ENCODE results near the gene COPG2. TPM values are rescaled to one million over a fixed set of nuclear protein-coding genes. Genes with fewer than 3 reads are reported as not detected.

COPG2 gene
- polyA plus RNA-seq, 1 of the 3 experiments (the other 2 are of a cell fraction): 44.3 TPM

GRCh38 chr7:130648580-130648979 lies 20.0 kb downstream of the COPG2 start (continued):
- TF ChIP-seq EZH2phosphoT487 (IDR thresholded peaks at IDR 0.05; ENCODE audit: borderline replicate concordance, low read depth) (no peak), FOXJ3 (CRISPR knock-in tag; IDR thresholded peaks at IDR 0.05) (no peak)

GRCh38 chr7:130642383-130642782 lies 26.2 kb downstream of the COPG2 start:
- DNase-seq: no peak
- no peak for TF ChIP-seq TAF1 (IDR thresholded peaks at IDR 0.05; ENCODE audit: borderline replicate concordance, low read depth, low read length)
- TF ChIP-seq JUND (IDR thresholded peaks at IDR 0.05): no peak
- ChIA-PET CTCF (no interaction called here), POLR2A (no interaction called here)
- Histone ChIP-seq H3K36me3 (replicated peaks in 1 of 2; ENCODE audit: control insufficient read depth in 1 of 2, insufficient read depth in 2 of 2, low read length in 1 of 2) (peaks cover 23 to 31% of the 10 kb centered on the region in 2 experiments), H3K4me2 (no peak overlapping the region), H3F3A (replicated peaks; ENCODE audit: insufficient read depth) (no peaks in the 10 kb centered on the region), H3K27me3 (ENCODE audit: insufficient read depth) (no peaks in the 10 kb centered on the region), H3K27ac (ENCODE audit: low read depth in 2 of 2, low read length in 1 of 2) (no peak overlapping the region), H3K4me1 (ENCODE audit: control insufficient read depth in 1 of 2, insufficient read depth in 2 of 2, low read depth in 1 of 2, low read length in 1 of 2) (no peaks in the 10 kb centered on the region), H2AFZ (ENCODE audit: low read depth) (no peak overlapping the region), H3K9me3 (peaks cover 4% of the 10 kb centered on the region), H3K4me3 (ENCODE audit: low read depth in 2 of 2, low read length in 1 of 2) (no peak overlapping the region), H3K9ac (no peak overlapping the region), H4K20me1 (ENCODE audit: insufficient read depth) (no peaks in the 10 kb centered on the region), H3K79me2 (ENCODE audit: insufficient read depth) (no peaks in the 10 kb centered on the region), H3K9me2 (no peaks in the 10 kb centered on the region)
- WGBS (ENCODE audit: low lambda C conversion rate): 94% methylated on average over 4 of the region's 4 CpGs

GRCh38 chr7:130641497-130641896 lies 27.1 kb downstream of the COPG2 start:
- Histone ChIP-seq H4K20me1 (ENCODE audit: insufficient read depth) (no peaks in the 10 kb centered on the region), H2AFZ (ENCODE audit: low read depth) (no peak overlapping the region), H3K4me3 (ENCODE audit: low read depth in 2 of 2, low read length in 1 of 2) (no peak overlapping the region), H3K9me3 (peaks cover 11% of the 10 kb centered on the region), H3K9ac (no peak overlapping the region), H3K27ac (ENCODE audit: low read depth in 2 of 2, low read length in 1 of 2) (no peak overlapping the region), H3K79me2 (ENCODE audit: insufficient read depth) (no peaks in the 10 kb centered on the region), H3K9me2 (no peaks in the 10 kb centered on the region), H3K4me1 (ENCODE audit: control insufficient read depth in 1 of 2, insufficient read depth in 2 of 2, low read depth in 1 of 2, low read length in 1 of 2) (no peaks in the 10 kb centered on the region), H3K36me3 (replicated peaks in 1 of 2; ENCODE audit: control insufficient read depth in 1 of 2, insufficient read depth in 2 of 2, low read length in 1 of 2) (peaks cover 23 to 25% of the 10 kb centered on the region in 2 experiments), H3F3A (replicated peaks; ENCODE audit: insufficient read depth) (no peaks in the 10 kb centered on the region), H3K27me3 (ENCODE audit: insufficient read depth) (no peaks in the 10 kb centered on the region), H3K4me2 (no peak overlapping the region)
- POLR2A ChIA-PET: no interaction called here
- TF ChIP-seq, protein P1, sequence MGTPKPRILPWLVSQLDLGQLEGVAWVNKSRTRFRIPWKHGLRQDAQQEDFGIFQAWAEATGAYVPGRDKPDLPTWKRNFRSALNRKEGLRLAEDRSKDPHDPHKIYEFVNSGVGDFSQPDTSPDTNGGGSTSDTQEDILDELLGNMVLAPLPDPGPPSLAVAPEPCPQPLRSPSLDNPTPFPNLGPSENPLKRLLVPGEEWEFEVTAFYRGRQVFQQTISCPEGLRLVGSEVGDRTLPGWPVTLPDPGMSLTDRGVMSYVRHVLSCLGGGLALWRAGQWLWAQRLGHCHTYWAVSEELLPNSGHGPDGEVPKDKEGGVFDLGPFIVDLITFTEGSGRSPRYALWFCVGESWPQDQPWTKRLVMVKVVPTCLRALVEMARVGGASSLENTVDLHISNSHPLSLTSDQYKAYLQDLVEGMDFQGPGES (IDR thresholded peaks at IDR 0.05; ENCODE audit: low read depth, low read length): no peak
- TF ChIP-seq, protein P2, sequence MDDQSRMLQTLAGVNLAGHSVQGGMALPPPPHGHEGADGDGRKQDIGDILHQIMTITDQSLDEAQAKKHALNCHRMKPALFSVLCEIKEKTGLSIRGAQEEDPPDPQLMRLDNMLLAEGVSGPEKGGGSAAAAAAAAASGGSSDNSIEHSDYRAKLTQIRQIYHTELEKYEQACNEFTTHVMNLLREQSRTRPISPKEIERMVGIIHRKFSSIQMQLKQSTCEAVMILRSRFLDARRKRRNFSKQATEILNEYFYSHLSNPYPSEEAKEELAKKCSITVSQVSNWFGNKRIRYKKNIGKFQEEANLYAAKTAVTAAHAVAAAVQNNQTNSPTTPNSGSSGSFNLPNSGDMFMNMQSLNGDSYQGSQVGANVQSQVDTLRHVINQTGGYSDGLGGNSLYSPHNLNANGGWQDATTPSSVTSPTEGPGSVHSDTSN (IDR thresholded peaks at IDR 0.05): no peak
- TF ChIP-seq TCF12 (IDR thresholded peaks at IDR 0.05) (no peak), USF2 (IDR thresholded peaks at IDR 0.05; ENCODE audit: borderline replicate concordance, low read depth, low read length) (no peak), NRF1 (IDR thresholded peaks at IDR 0.05; ENCODE audit: low read depth, low read length) (no peak), USF1 (IDR thresholded peaks at IDR 0.05; ENCODE audit: borderline replicate concordance, low read depth) (no peak), FOXM1 (IDR thresholded peaks at IDR 0.05; ENCODE audit: low read depth) (no peak)
- 97% methylated on average over 3 of the region's 3 CpGs for WGBS (ENCODE audit: low lambda C conversion rate)
- CTCF ChIA-PET: no interaction called here
- DNase-seq: no peak

All from SK-N-SH (cell line).